NB4 (cell line): ENCODE measurements around the gene SRF.

Experiments
- DNase-seq: peaks from one replicate; pipeline ENCODE4 v3.0.0; 2010; ENCODE audit warnings: low read depth
- H3K4me3 ChIP-seq: one replicate; pipeline ENCODE4 v1.5.1; 2011; ENCODE audit warnings: mild to moderate bottlenecking, low read depth, low read length, moderate library complexity
- CTCF ChIP-seq: IDR thresholded peaks from one replicate; pipeline ENCODE4 v1.5.1; 2012; ENCODE audit warnings: low read depth, low read length
- MAX ChIP-seq: IDR thresholded peaks from 2 replicates; pipeline ENCODE4 v1.6.1; 2011; ENCODE audit warnings: low read depth, low read length
- MYC ChIP-seq: IDR thresholded peaks from 2 replicates; pipeline ENCODE4 v1.6.1; 2011; ENCODE audit warnings: low read depth, low read length
- POLR2A ChIP-seq: IDR thresholded peaks from 2 replicates; pipeline ENCODE4 v1.6.1; 2011; ENCODE audit warnings: mild to moderate bottlenecking; ENCODE audit not compliant: insufficient read length; ENCODE audit errors: extremely low read depth

Gene SRF

GRCh38 chr6:43207286-43207685 lies 36.2 kb downstream of the SRF start:
- no peak overlapping the region for H3K4me3 ChIP-seq
- TF ChIP-seq POLR2A (no peak), MYC (no peak), MAX (no peak), CTCF (no peak)
- no peak for DNase-seq

- no peak for DNase-seq
- TF ChIP-seq MAX = no peak
- H3K4me3 ChIP-seq = no peak overlapping the region
Measured at GRCh38 chr6:43211955-43212354, 40.9 kb downstream of the SRF start.

- DNase-seq = no peak
- no peak overlapping the region for H3K4me3 ChIP-seq
- TF ChIP-seq POLR2A = no peak
- no peak for TF ChIP-seq CTCF
- no peak for TF ChIP-seq MYC
Measured at GRCh38 chr6:43213431-43213830, 42.4 kb downstream of the SRF start.

GRCh38 chr6:43215066-43215465 lies 44.0 kb downstream of the SRF start:
- no peak for DNase-seq
- H3K4me3 ChIP-seq = no peak overlapping the region
- TF ChIP-seq MAX (no peak), CTCF (no peak), MYC (no peak), POLR2A (no peak)

- TF ChIP-seq POLR2A (no peak), MYC (no peak), CTCF (no peak), MAX (no peak)
- H3K4me3 ChIP-seq = no peak overlapping the region
- DNase-seq = no peak
Measured at GRCh38 chr6:43216200-43216599, 45.1 kb downstream of the SRF start.

- DNase-seq = no peak
- no peak overlapping the region for H3K4me3 ChIP-seq
- TF ChIP-seq MYC (no peak), CTCF (no peak), POLR2A (no peak), MAX (no peak)
Measured at GRCh38 chr6:43217351-43217750, 46.3 kb downstream of the SRF start.
